Testis (tissue), 2 donors: ENCODE measurements around the gene GRAP.

ENCODE experiments used
- CTCF ChIP-seq, 3 experiments: fragments of 450-650 bp in 2 of 3; fragments of 200-600 bp in 1 of 3; sonication (generic) in 1 of 3; IDR thresholded peaks; one replicate each; pipeline ENCODE4 v1.5.1; 2016 to 2019; ENCODE audit warnings: antibody characterized with exemption in 3 of 3, mild to moderate bottlenecking in 2 of 3, moderate library complexity in 1 of 3
- POLR2A ChIP-seq: fragments of 450-650 bp; IDR thresholded peaks from one replicate; pipeline ENCODE4 v1.6.1; 2017; ENCODE audit warnings: antibody characterized with exemption, mild to moderate bottlenecking, moderate library complexity

GRCh38 chr17:18980682-18981334, 65.9 kb downstream of the GRAP start:
- no peak for TF ChIP-seq CTCF (IDR thresholded peaks at IDR 0.05)
- no peak for TF ChIP-seq POLR2A
